GM23338 (cell line): ENCODE measurements around the gene TMEM145. TPM values are rescaled to one million over a fixed set of nuclear protein-coding genes. Genes with fewer than 3 reads are reported as not detected.

Source experiments
- CREB1 ChIP-seq: fragments of 250-450 bp; sonication (Bioruptor Pico); IDR thresholded peaks from 2 replicates; pipeline ENCODE4 v1.5.0; 2020; ENCODE audit warnings: low read depth, mild to moderate bottlenecking, moderate library complexity
- CTCF ChIP-seq, 2 experiments: fragments of 200-600 bp in 1 of 2; sonication (generic) in 1 of 2; conservative IDR thresholded peaks; 2 replicates each; pipeline versions ENCODE4 v1.5.1 to v1.6.1; 2016 to 2017; ENCODE audit warnings: antibody characterized with exemption in 2 of 2, low read depth in 2 of 2, mild to moderate bottlenecking in 2 of 2, moderate library complexity in 1 of 2
- ETS1 ChIP-seq: IDR thresholded peaks from 2 replicates; pipeline ENCODE4 v1.6.1; 2016; ENCODE audit warnings: antibody characterized with exemption
- EZH2 ChIP-seq: fragments of 200-600 bp; sonication (generic); IDR thresholded peaks from one replicate; pipeline ENCODE4 v1.8.0; 2017; ENCODE audit warnings: antibody characterized with exemption, mild to moderate bottlenecking, low read depth; ENCODE audit not compliant: unreplicated experiment
- EZH2phosphoT487 ChIP-seq: fragments of 200-600 bp; sonication (generic); IDR thresholded peaks from one replicate; pipeline ENCODE4 v1.8.1; 2018; ENCODE audit warnings: antibody characterized with exemption; ENCODE audit not compliant: unreplicated experiment
- JUNB ChIP-seq: IDR thresholded peaks from one replicate; pipeline ENCODE4 v1.6.1; 2016; ENCODE audit warnings: antibody characterized with exemption; ENCODE audit not compliant: unreplicated experiment
- NANOG ChIP-seq: IDR thresholded peaks from 2 replicates; pipeline ENCODE4 v1.6.1; 2016; ENCODE audit warnings: antibody characterized with exemption, borderline replicate concordance
- POLR2AphosphoS5 ChIP-seq: IDR thresholded peaks from 2 replicates; pipeline ENCODE4 v1.6.1; 2016; ENCODE audit warnings: antibody characterized with exemption, low read depth
- ZNF331 ChIP-seq: fragments of 250-450 bp; sonication (Bioruptor Pico); IDR thresholded peaks from 2 replicates; pipeline ENCODE4 v1.5.0; 2020; ENCODE audit warnings: low read depth, mild to moderate bottlenecking, moderate library complexity
- ZNF462 ChIP-seq: fragments of 250-450 bp; sonication (Bioruptor Pico); IDR thresholded peaks from 2 replicates; pipeline ENCODE4 v1.5.0; 2020; ENCODE audit warnings: mild to moderate bottlenecking, moderate library complexity
- polyA plus RNA-seq: library from polyadenylated mRNA; unstranded; fragments of >200 nt; fragmentation: Nextera tagmentation; extraction: Ambion mirVana; gene quantifications from 2 replicates; pipeline ENCODE4 v1.2.1, GENCODE V29; 2016
- total RNA-seq: library from RNA; depleted of rRNA; stranded (reverse); fragments of >200 nt; shearing (Covaris generic); gene quantifications from 2 replicates; pipeline ENCODE4 v1.2.3, GENCODE V29; 2014

The TMEM145 gene
- total and polyA plus RNA-seq, 2 experiments from 2014 or later = 1.9 to 5.4 TPM

- TF ChIP-seq ZNF462 (CRISPR knock-in tag) (no peak), POLR2AphosphoS5 (no peak), ETS1 (no peak), ZNF331 (no peak), CREB1 (CRISPR knock-in tag) (no peak), NANOG (no peak), JUNB (no peak), EZH2phosphoT487 (no peak), CTCF (conservative IDR thresholded peaks at IDR 0.05; ENCODE audit: low read depth in 2 of 2) (no peak), EZH2 (no peak)
These were observed 42.6 kb upstream of the TMEM145 start (continued) for GRCh38 chr19:42270346-42271044.
